Cardiac muscle cell (in vitro differentiated cells and primary cell): Measurements from ENCODE around the gene HAT1. TPM values are rescaled to one million over a fixed set of nuclear protein-coding genes. Genes with fewer than 3 reads are reported as not detected.
"Not testable (repeated sequence)": the region's sequence is repeated elsewhere in the genome, so short reads cannot be mapped to it uniquely, and the experiment has no call there.

Experiments
- DNase-seq, 2 donors: peaks; one replicate each; pipeline versions ENCODE4 v3.0.0 to v3.0.0-alpha.2; 2010 to 2017; ENCODE audit warnings: low read depth in 1 of 2, low spot score in 1 of 2
- H3K27ac ChIP-seq: fragments of 200-600 bp; sonication (generic); 2 replicates; pipeline ENCODE4 v1.5.1; 2016
- H3K27me3 ChIP-seq: fragments of 200-600 bp; sonication (generic); 2 replicates; pipeline ENCODE4 v1.6.0; 2016; ENCODE audit warnings: control low read depth
- H3K36me3 ChIP-seq: fragments of 200-600 bp; sonication (generic); 2 replicates; pipeline ENCODE4 v1.5.1; 2016; ENCODE audit warnings: control low read depth
- H3K4me1 ChIP-seq: fragments of 200-600 bp; sonication (generic); 2 replicates; pipeline ENCODE4 v1.8.1; 2017; ENCODE audit warnings: low read depth, mild to moderate bottlenecking, mixed run types
- H3K4me3 ChIP-seq: fragments of 200-600 bp; sonication (generic); 2 replicates; pipeline ENCODE4 v1.5.1; 2016; ENCODE audit warnings: mild to moderate bottlenecking
- H3K9me3 ChIP-seq: fragments of 200-600 bp; sonication (generic); 2 replicates; pipeline ENCODE4 v1.5.1; 2017; ENCODE audit warnings: low read depth, mild to moderate bottlenecking, control low read depth
- polyA plus RNA-seq: library from polyadenylated mRNA; unstranded; fragments of >200 nt; fragmentation: Nextera tagmentation; extraction: Ambion mirVana; gene quantifications from 2 replicates; pipeline ENCODE4 v1.2.1, GENCODE V29; 2016
- total RNA-seq: library from RNA; depleted of rRNA; stranded (reverse); fragments of >200 nt; gene quantifications from 2 replicates; pipeline ENCODE4 v1.2.3, GENCODE V29; 2016
- TF ChIP-seq, protein P1 (sequence below): IDR thresholded peaks from 2 replicates; pipeline ENCODE4 v1.5.1; 2012; ENCODE audit warnings: low read depth, mild to moderate bottlenecking, low read length

Gene HAT1
- total and polyA plus RNA-seq, 2 experiments from 2014 or later = 30.7 to 84.0 TPM

DNA sequence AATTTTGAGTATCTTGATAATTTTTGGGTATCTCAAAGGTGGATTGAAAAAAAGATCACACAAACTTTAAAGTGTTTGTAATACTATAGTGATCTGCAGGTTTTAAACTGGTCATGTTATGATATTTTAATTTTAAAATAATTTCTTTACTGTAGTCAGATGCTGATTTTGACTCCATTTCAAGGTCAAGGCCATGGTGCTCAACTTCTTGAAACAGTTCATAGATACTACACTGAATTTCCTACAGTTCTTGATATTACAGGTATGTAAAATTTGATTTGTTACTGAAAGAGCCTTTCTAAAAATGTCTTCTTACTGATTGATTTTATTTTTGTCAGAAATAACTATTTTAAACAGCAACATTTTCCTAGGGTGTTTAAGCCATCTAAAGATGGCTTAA is 44.4 kb downstream of the HAT1 start:
- H3K9me3 ChIP-seq = no peaks in the 10 kb centered on the region
- no peak for DNase-seq
- H3K4me3 ChIP-seq = no peak overlapping the region
- no peaks in the 10 kb centered on the region for H3K4me1 ChIP-seq
- no peaks in the 10 kb centered on the region for H3K27me3 ChIP-seq
- peaks cover 23% of the 10 kb centered on the region for H3K36me3 ChIP-seq
- TF ChIP-seq, protein P1, sequence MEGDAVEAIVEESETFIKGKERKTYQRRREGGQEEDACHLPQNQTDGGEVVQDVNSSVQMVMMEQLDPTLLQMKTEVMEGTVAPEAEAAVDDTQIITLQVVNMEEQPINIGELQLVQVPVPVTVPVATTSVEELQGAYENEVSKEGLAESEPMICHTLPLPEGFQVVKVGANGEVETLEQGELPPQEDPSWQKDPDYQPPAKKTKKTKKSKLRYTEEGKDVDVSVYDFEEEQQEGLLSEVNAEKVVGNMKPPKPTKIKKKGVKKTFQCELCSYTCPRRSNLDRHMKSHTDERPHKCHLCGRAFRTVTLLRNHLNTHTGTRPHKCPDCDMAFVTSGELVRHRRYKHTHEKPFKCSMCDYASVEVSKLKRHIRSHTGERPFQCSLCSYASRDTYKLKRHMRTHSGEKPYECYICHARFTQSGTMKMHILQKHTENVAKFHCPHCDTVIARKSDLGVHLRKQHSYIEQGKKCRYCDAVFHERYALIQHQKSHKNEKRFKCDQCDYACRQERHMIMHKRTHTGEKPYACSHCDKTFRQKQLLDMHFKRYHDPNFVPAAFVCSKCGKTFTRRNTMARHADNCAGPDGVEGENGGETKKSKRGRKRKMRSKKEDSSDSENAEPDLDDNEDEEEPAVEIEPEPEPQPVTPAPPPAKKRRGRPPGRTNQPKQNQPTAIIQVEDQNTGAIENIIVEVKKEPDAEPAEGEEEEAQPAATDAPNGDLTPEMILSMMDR = no peak
- no peak overlapping the region for H3K27ac ChIP-seq

DNA sequence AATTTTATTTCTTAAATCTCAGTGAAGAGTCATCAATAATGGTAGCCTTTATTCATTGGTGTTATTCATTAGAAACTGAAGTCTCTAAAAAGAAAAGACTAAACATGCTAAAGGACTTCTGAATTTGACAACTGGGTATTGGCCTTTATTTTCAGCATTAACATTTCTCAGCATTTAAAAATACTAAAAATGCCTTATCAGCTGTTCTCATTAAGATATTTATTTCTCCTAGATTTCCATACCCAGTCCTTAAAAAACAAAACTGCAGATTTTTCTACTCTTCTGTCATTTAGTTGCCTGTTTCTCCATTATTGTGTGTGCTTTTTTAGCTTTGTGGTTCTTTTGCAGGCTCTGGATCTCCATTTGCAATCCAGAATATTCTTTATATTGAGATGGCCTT is 46.2 kb downstream of the HAT1 start:
- Histone ChIP-seq H3K36me3 (peaks cover 23% of the 10 kb centered on the region), H3K4me1 (no peaks in the 10 kb centered on the region), H3K9me3 (no peaks in the 10 kb centered on the region), H3K27me3 (no peaks in the 10 kb centered on the region), H3K27ac (no peak overlapping the region), H3K4me3 (no peak overlapping the region)
- TF ChIP-seq, protein P1 = no peak
- DNase-seq = no peak

DNA sequence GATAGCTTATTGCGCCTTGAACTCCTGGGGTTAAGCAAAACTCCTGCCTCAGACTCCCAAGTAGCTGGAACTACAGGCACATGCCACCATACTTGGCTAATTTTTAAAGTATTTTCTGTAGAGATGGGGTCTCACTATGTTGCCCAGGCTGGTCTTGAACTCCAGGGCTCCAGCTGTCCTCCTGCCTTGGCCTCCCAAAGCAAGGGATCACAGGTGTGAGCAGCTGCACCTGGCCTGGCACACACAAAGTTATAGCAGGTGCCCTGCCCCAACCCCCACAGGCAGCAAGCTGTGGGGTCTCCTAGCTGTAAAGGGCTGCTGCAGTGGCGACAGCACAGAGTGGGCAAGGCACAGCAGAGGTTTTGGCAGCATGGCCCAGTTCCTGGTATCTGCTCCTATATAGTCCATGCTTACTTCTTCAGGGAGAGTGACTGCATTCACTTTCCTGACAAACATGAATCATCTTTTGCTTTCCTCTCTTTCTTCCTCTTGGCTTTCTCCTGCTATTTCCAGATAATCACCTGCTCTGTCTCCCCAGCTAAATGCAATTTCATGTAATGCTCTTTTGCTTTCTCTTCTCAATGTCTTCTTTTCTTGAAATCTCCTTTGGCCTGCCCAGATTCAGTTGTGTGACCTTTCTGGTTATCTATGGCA is 50.2 kb downstream of the HAT1 start:
- TF ChIP-seq, protein P1 = no peak
- Histone ChIP-seq H3K27me3 (no peaks in the 10 kb centered on the region), H3K27ac (no peak overlapping the region), H3K4me3 (no peak overlapping the region), H3K9me3 (no peaks in the 10 kb centered on the region), H3K4me1 (no peaks in the 10 kb centered on the region), H3K36me3 (peaks cover 15% of the 10 kb centered on the region)
- no peak for DNase-seq

DNA sequence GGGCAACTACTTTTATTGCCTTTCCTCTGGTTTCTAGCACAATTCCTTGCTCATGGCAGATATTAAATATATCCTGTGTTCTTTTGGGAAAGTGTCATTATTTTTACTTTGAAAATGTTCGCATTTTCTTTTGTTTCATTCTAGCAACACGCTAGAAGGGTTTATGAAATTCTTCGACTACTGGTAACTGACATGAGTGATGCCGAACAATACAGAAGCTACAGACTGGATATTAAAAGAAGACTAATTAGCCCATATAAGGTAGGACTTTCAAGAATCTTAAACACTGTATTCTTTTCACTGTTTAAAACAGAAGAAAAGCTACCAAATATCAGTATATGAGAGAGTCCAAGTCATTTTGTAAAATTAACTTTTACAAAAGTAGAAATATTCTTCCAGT is 56.8 kb downstream of the HAT1 start:
- Histone ChIP-seq H3K27me3 (no peaks in the 10 kb centered on the region), H3K4me3 (no peak overlapping the region), H3K36me3 (peaks cover 18% of the 10 kb centered on the region), H3K27ac (no peak overlapping the region), H3K4me1 (no peaks in the 10 kb centered on the region), H3K9me3 (no peaks in the 10 kb centered on the region)
- TF ChIP-seq, protein P1 = no peak
- no peak for DNase-seq

DNA sequence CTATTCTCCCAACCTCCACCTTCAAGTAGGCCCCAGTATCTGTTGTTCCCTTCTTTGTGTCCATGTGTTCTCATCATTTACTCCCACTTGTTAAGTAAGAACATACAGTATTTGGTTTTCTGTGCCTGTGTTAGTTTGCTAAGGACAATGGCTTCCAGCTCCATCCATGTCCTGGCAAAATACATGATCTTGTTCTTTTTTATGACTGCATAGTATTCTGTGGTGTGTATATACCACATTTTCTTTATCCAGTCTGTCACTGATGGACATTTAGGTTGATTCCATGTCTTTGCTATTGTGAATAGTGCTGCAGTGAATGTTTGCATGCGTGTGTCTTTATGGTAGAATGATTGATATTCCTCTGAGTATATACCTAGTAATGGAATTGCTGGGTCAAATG is 61.7 kb downstream of the HAT1 start:
- not testable (repeated sequence) for H3K27ac ChIP-seq, DNase-seq, H3K36me3 ChIP-seq, H3K9me3 ChIP-seq, H3K4me3 ChIP-seq, H3K4me1 ChIP-seq
- H3K27me3 ChIP-seq = peaks cover 34% of the 10 kb centered on the region

DNA sequence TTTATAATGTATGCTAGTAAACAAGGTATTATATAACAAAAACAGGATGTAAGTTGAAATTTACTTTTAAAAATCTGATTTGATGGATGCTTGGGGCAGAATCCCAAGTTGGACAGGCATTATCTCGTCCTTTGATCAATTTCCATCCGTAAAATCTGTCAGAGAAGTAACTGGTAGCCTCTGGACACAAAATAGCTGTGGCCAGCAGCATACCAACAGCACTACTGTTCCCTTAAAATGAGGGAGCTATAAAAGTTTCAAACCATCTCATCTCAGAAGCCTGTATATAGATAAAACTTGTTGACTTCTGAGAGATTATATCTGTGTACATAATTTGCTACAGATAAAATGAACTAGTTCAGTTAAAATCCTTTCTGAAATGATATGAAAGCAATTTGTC is 62.8 kb downstream of the HAT1 start:
- TF ChIP-seq, protein P1 = no peak
- H3K36me3 ChIP-seq = peaks cover 3% of the 10 kb centered on the region
- no peak overlapping the region for H3K4me3 ChIP-seq
- H3K27me3 ChIP-seq = peaks cover 41% of the 10 kb centered on the region
- H3K4me1 ChIP-seq = no peaks in the 10 kb centered on the region
- no peaks in the 10 kb centered on the region for H3K9me3 ChIP-seq
- no peak overlapping the region for H3K27ac ChIP-seq
- DNase-seq = no peak
